GM12878 (cell line): ENCODE data around the gene MPZL3.

Source experiments
- BCLAF1 ChIP-seq: fragments of 450-650 bp; IDR thresholded peaks from 2 replicates; pipeline ENCODE4 v1.6.1; 2017; ENCODE audit warnings: antibody characterized with exemption, mild to moderate bottlenecking, moderate library complexity
- BHLHE40 ChIP-seq, 2 experiments: fragments of 450-650 bp in 1 of 2; IDR thresholded peaks; 2 replicates each; pipeline ENCODE4 v1.6.1; 2011 to 2017; ENCODE audit warnings: low read depth in 2 of 2, borderline replicate concordance in 1 of 2, improper control_type of control experiment in 1 of 2, low read length in 1 of 2, mild to moderate bottlenecking in 1 of 2
- CHD1 ChIP-seq: IDR thresholded peaks from 2 replicates; pipeline ENCODE4 v1.6.1; 2012; ENCODE audit warnings: low read depth, low read length, improper control_type of control experiment
- CREB1 ChIP-seq: IDR thresholded peaks from 2 replicates; pipeline ENCODE4 v1.6.1; 2012; ENCODE audit warnings: low read depth, mild to moderate bottlenecking, inconsistent platforms
- CTCF ChIP-seq, 3 experiments: IDR thresholded peaks in 2 of 3; conservative IDR thresholded peaks in 1 of 3; 2 replicates each; pipeline ENCODE4 v1.5.1; 2011; ENCODE audit warnings: low read depth in 3 of 3, low read length in 3 of 3, mild to moderate bottlenecking in 3 of 3, control low read depth in 2 of 3, moderate library complexity in 2 of 3, inconsistent platforms in 1 of 3, mixed read lengths in 1 of 3; ENCODE audit not compliant: control insufficient read depth in 2 of 3, insufficient read depth in 1 of 3; ENCODE audit errors: extremely low read depth in 1 of 3
- EZH2 ChIP-seq: IDR thresholded peaks from 2 replicates; pipeline ENCODE4 v1.6.1; 2012; ENCODE audit warnings: low read depth, mild to moderate bottlenecking, control low read depth, inconsistent platforms, low read length, borderline replicate concordance; ENCODE audit not compliant: control insufficient read depth
- FOS ChIP-seq: IDR thresholded peaks from 3 replicates; pipeline ENCODE4 v1.6.1; 2011; ENCODE audit warnings: borderline replicate concordance; ENCODE audit not compliant: insufficient read length; ENCODE audit errors: extremely low read depth
- GABPA ChIP-seq: IDR thresholded peaks from 2 replicates; pipeline ENCODE4 v1.6.1; 2014; ENCODE audit warnings: antibody characterized with exemption, low read depth, mild to moderate bottlenecking, inconsistent platforms
- MAX ChIP-seq: IDR thresholded peaks from 2 replicates; pipeline ENCODE4 v1.6.1; 2012; ENCODE audit warnings: low read depth, low read length, improper control_type of control experiment
- POLR2A ChIP-seq: IDR thresholded peaks from 2 replicates; pipeline ENCODE4 v1.6.1; 2011; ENCODE audit warnings: low read depth, mild to moderate bottlenecking, low read length
- PRDM15 ChIP-seq: fragments of 450-650 bp; formaldehyde crosslinking; IDR thresholded peaks from 2 replicates; pipeline ENCODE4 v1.4.0; 2020; ENCODE audit warnings: mild to moderate bottlenecking, moderate library complexity
- RAD51 ChIP-seq: fragments of 450-650 bp; IDR thresholded peaks from 2 replicates; pipeline ENCODE4 v1.6.1; 2016; ENCODE audit warnings: moderate library complexity, mild to moderate bottlenecking, inconsistent platforms
- SMC3 ChIP-seq: IDR thresholded peaks from 2 replicates; pipeline ENCODE4 v1.6.1; 2011; ENCODE audit warnings: low read length, improper control_type of control experiment, borderline replicate concordance
- SP1 ChIP-seq: IDR thresholded peaks from one replicate; pipeline ENCODE4 v1.6.1; 2011; ENCODE audit warnings: low read depth, low read length

- no peak for TF ChIP-seq POLR2A
- no peak for TF ChIP-seq CTCF (IDR thresholded peaks at IDR 0.05 in 2 of 3, conservative IDR thresholded peaks at IDR 0.05 in 1 of 3; ENCODE audit: control insufficient read depth in 2 of 3, extremely low read depth in 1 of 3, insufficient read depth in 1 of 3, low read depth in 3 of 3, low read length in 3 of 3)
- TF ChIP-seq PRDM15 (CRISPR knock-in tag), result no peak
- no peak for TF ChIP-seq FOS
- TF ChIP-seq BHLHE40 (IDR thresholded peaks at IDR 0.05; ENCODE audit: borderline replicate concordance in 1 of 2, low read depth in 2 of 2, low read length in 1 of 2), result no peak
- TF ChIP-seq MAX, result no peak
- no peak for TF ChIP-seq RAD51
- no peak for TF ChIP-seq BCLAF1
- no peak for TF ChIP-seq GABPA
- TF ChIP-seq CHD1, result no peak
- TF ChIP-seq EZH2, result no peak
- no peak for TF ChIP-seq CREB1
- no peak for TF ChIP-seq SMC3
- no peak for TF ChIP-seq SP1
These were observed 9.0 kb downstream of the MPZL3 start for GRCh38 chr11:118243161-118243560.
